HepG2 (cell line): ENCODE data around the gene SNX9. TPM values are rescaled to one million over a fixed set of nuclear protein-coding genes. Genes with fewer than 3 reads are reported as not detected.

Experiments
- AGO1 ChIP-seq: fragments of 200-400 bp; formaldehyde crosslinking; IDR thresholded peaks from 2 replicates; pipeline ENCODE4 v1.6.1; 2017; ENCODE audit warnings: mild to moderate bottlenecking, low read depth, low read length, moderate library complexity; ENCODE audit not compliant: poor library complexity, severe bottlenecking
- BORCS8-MEF2B ChIP-seq: sonication (generic); formaldehyde crosslinking; IDR thresholded peaks from 2 replicates; pipeline ENCODE4 v1.8.0; 2022; ENCODE audit warnings: mild to moderate bottlenecking, missing genetic modification reagents
- CCDC6 ChIP-seq: sonication (generic); formaldehyde crosslinking; IDR thresholded peaks from 2 replicates; pipeline ENCODE4 v1.8.1; 2022; ENCODE audit warnings: mild to moderate bottlenecking, missing genetic modification reagents, moderate library complexity
- CEBPG ChIP-seq: IDR thresholded peaks from 2 replicates; pipeline ENCODE4 v1.6.1; 2016
- DNMT3B ChIP-seq: conservative IDR thresholded peaks from 2 replicates; pipeline ENCODE4 v1.6.1; 2016; ENCODE audit warnings: missing biosample characterization, control low read depth
- ELF1 ChIP-seq: sonication (generic); formaldehyde crosslinking; IDR thresholded peaks from 2 replicates; pipeline ENCODE4 v1.4.0; 2020; ENCODE audit warnings: missing genetic modification reagents
- FOSL2 ChIP-seq: sonication (generic); formaldehyde crosslinking; IDR thresholded peaks from 2 replicates; pipeline ENCODE4 v1.4.0; 2020; ENCODE audit warnings: missing genetic modification reagents
- HCFC1 ChIP-seq: fragments of 150-350 bp; IDR thresholded peaks from 2 replicates; pipeline ENCODE4 v1.6.1; 2014; ENCODE audit warnings: low read depth, low read length
- KDM1A ChIP-seq: IDR thresholded peaks from 2 replicates; pipeline ENCODE4 v1.6.1; 2016; ENCODE audit warnings: missing compliant biosample characterization
- KLF16 ChIP-seq, 2 experiments: sonication (generic) in 1 of 2; formaldehyde crosslinking in 1 of 2; IDR thresholded peaks; 2 replicates each; pipeline versions ENCODE4 v1.6.1 to v1.8.0; 2016 to 2023; ENCODE audit warnings: missing genetic modification reagents in 2 of 2, missing compliant biosample characterization in 1 of 2
- MXI1 ChIP-seq: IDR thresholded peaks from 3 replicates; pipeline ENCODE4 v1.6.1; 2012; ENCODE audit warnings: low read depth, low read length, inconsistent platforms, borderline replicate concordance
- NFKB2 ChIP-seq: sonication (generic); formaldehyde crosslinking; IDR thresholded peaks from 2 replicates; pipeline ENCODE4 v1.4.0; 2020; ENCODE audit warnings: missing genetic modification reagents, borderline replicate concordance
- NFYB ChIP-seq: sonication (generic); formaldehyde crosslinking; IDR thresholded peaks from 2 replicates; pipeline ENCODE4 v1.4.0; 2020; ENCODE audit warnings: missing genetic modification reagents
- PITX1 ChIP-seq: sonication (generic); formaldehyde crosslinking; IDR thresholded peaks from 2 replicates; pipeline ENCODE4 v1.5.1; 2020; ENCODE audit warnings: mild to moderate bottlenecking, missing genetic modification reagents
- PTBP1 ChIP-seq: fragments of 200-400 bp; formaldehyde crosslinking; IDR thresholded peaks from 2 replicates; pipeline ENCODE4 v1.6.1; 2018; ENCODE audit warnings: low read length, low read depth; ENCODE audit not compliant: poor library complexity, severe bottlenecking
- RXRA ChIP-seq: sonication (generic); formaldehyde crosslinking; IDR thresholded peaks from 2 replicates; pipeline ENCODE4 v1.5.1; 2020; ENCODE audit warnings: missing genetic modification reagents
- SRSF4 ChIP-seq: fragments of 200-400 bp; formaldehyde crosslinking; IDR thresholded peaks from one replicate; pipeline ENCODE4 v1.6.1; 2018; ENCODE audit warnings: mild to moderate bottlenecking, low read depth, low read length, moderate library complexity; ENCODE audit not compliant: poor library complexity, severe bottlenecking
- TGIF2 ChIP-seq: IDR thresholded peaks from 2 replicates; pipeline ENCODE4 v1.6.1; 2016; ENCODE audit warnings: control low read depth, missing compliant biosample characterization
- TSC22D2 ChIP-seq: sonication (generic); formaldehyde crosslinking; IDR thresholded peaks from 2 replicates; pipeline ENCODE4 v1.5.1; 2020; ENCODE audit warnings: missing genetic modification reagents, mild to moderate bottlenecking, borderline replicate concordance
- ZFY ChIP-seq: sonication (generic); formaldehyde crosslinking; IDR thresholded peaks from 2 replicates; pipeline ENCODE4 v1.4.0; 2020; ENCODE audit warnings: missing genetic modification reagents
- ZNF24 ChIP-seq: fragments of 450-650 bp; IDR thresholded peaks from 2 replicates; pipeline ENCODE4 v1.6.1; 2017; ENCODE audit warnings: antibody characterized with exemption, mild to moderate bottlenecking
- ZNF441 ChIP-seq: sonication (generic); formaldehyde crosslinking; IDR thresholded peaks from 2 replicates; pipeline ENCODE4 v1.7.0; 2021; ENCODE audit warnings: missing genetic modification reagents, borderline replicate concordance
- ZNF501 ChIP-seq: sonication (generic); formaldehyde crosslinking; IDR thresholded peaks from 2 replicates; pipeline ENCODE4 v1.5.1; 2020; ENCODE audit warnings: mild to moderate bottlenecking, moderate library complexity, missing genetic modification reagents
- ZNF510 ChIP-seq: sonication (generic); formaldehyde crosslinking; IDR thresholded peaks from 2 replicates; pipeline ENCODE4 v1.4.0; 2020; ENCODE audit warnings: low read depth, mild to moderate bottlenecking, missing genetic modification reagents
- ZNF572 ChIP-seq: sonication (generic); formaldehyde crosslinking; IDR thresholded peaks from 2 replicates; pipeline ENCODE4 v1.5.1; 2020; ENCODE audit warnings: mild to moderate bottlenecking, missing genetic modification reagents
- ZNF790 ChIP-seq: sonication (generic); formaldehyde crosslinking; IDR thresholded peaks from 2 replicates; pipeline ENCODE4 v1.8.0; 2022; ENCODE audit warnings: missing genetic modification reagents, mild to moderate bottlenecking, borderline replicate concordance
- polyA plus RNA-seq, 8 experiments: library from polyadenylated mRNA; depleted of rRNA in 3 of 8; stranded (reverse) in 7 of 8; unstranded in 1 of 8; fragments of >200 nt; fragmentation: Illumina TruSeq in 4 of 8; extraction: Trizol in 4 of 8; gene quantifications; 2 replicates each; pipeline versions ENCODE4 v1.2.1 to v1.2.3, GENCODE V29; 2011 to 2016; ENCODE audit warnings: low read depth in 4 of 8, missing spikeins in 1 of 8, mixed read lengths in 1 of 8; ENCODE audit not compliant: insufficient read depth in 1 of 8
- total RNA-seq, 5 experiments: library from RNA; depleted of rRNA; stranded (reverse); fragments of >200 nt; fragmentation: Illumina TruSeq; extraction: Trizol; gene quantifications; 2 replicates each; pipeline ENCODE4 v1.2.3, GENCODE V29; 2016; ENCODE audit warnings: low read depth in 1 of 5
- TF ChIP-seq, protein P1 (sequence below): sonication (generic); formaldehyde crosslinking; IDR thresholded peaks from 2 replicates; pipeline ENCODE4 v1.8.0; 2022; ENCODE audit warnings: missing genetic modification reagents, mild to moderate bottlenecking, borderline replicate concordance
- TF ChIP-seq, protein P2 (sequence below): IDR thresholded peaks from 2 replicates; pipeline ENCODE4 v1.6.1; 2016; ENCODE audit warnings: missing compliant biosample characterization, missing genetic modification reagents, borderline replicate concordance
- TF ChIP-seq, protein P3 (sequence below): sonication (generic); formaldehyde crosslinking; IDR thresholded peaks from 2 replicates; pipeline ENCODE4 v1.8.0; 2022; ENCODE audit warnings: missing genetic modification reagents, mild to moderate bottlenecking, inconsistent platforms, borderline replicate concordance
- TF ChIP-seq, protein P4 (sequence below): sonication (generic); formaldehyde crosslinking; IDR thresholded peaks from 2 replicates; pipeline ENCODE4 v1.4.0; 2020; ENCODE audit warnings: missing genetic modification reagents, borderline replicate concordance

Gene SNX9
- total and polyA plus RNA-seq, 2 of the 13 experiments (the other 11 are each of a cell fraction or from before 2014, with no cell fraction given) = 21.9 to 36.0 TPM

DNA sequence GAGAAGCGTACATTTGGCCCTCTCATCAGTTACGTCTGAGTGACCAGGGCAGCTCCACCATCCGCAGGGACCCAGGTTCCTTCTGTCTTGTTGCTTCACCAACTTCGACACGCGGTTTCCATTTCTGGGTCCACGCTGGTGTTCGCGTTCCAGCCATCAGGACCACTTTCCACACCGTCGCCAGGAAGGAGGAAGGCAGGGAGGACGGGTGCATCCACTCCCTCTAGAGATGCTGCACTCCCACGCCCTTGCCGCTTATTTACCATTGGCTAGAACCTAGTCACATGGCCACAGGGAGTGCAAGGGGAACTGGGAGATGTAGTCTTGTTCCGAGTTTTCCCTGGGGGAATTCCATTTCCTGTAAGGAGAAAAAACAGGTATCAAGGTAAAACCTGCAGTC, 33.2 kb upstream of the SNX9 start (continued):
- TF ChIP-seq, protein P1, sequence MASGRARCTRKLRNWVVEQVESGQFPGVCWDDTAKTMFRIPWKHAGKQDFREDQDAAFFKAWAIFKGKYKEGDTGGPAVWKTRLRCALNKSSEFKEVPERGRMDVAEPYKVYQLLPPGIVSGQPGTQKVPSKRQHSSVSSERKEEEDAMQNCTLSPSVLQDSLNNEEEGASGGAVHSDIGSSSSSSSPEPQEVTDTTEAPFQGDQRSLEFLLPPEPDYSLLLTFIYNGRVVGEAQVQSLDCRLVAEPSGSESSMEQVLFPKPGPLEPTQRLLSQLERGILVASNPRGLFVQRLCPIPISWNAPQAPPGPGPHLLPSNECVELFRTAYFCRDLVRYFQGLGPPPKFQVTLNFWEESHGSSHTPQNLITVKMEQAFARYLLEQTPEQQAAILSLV = no peak
- TF ChIP-seq ZFY (no peak), ZNF24 (no peak), TGIF2 (no peak), ZNF790 (CRISPR knock-in tag) (no peak), ELF1 (peak; percentile 56; the same call in 1 of the 2 replicates), CEBPG (CRISPR knock-in tag) (no peak), KDM1A (CRISPR knock-in tag) (no peak), NFKB2 (no peak), DNMT3B (no peak), BORCS8-MEF2B (no peak), TSC22D2 (CRISPR knock-in tag) (no peak), ZNF441 (CRISPR knock-in tag) (no peak), AGO1 (no peak), ZNF501 (CRISPR knock-in tag) (no peak), PTBP1 (no peak), FOSL2 (no peak), CCDC6 (no peak), RXRA (CRISPR knock-in tag) (no peak), KLF16 (CRISPR knock-in tag; IDR thresholded peaks at IDR 0.05) (no peak), ZNF510 (CRISPR knock-in tag) (no peak), SRSF4 (no peak), ZNF572 (no peak), NFYB (peak; percentile 83), PITX1 (no peak), MXI1 (no peak), HCFC1 (peak; percentile 60; the same call in 1 of the 2 replicates)
- TF ChIP-seq, protein P2, sequence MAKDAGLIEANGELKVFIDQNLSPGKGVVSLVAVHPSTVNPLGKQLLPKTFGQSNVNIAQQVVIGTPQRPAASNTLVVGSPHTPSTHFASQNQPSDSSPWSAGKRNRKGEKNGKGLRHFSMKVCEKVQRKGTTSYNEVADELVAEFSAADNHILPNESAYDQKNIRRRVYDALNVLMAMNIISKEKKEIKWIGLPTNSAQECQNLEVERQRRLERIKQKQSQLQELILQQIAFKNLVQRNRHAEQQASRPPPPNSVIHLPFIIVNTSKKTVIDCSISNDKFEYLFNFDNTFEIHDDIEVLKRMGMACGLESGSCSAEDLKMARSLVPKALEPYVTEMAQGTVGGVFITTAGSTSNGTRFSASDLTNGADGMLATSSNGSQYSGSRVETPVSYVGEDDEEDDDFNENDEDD = no peak
- TF ChIP-seq, protein P3, sequence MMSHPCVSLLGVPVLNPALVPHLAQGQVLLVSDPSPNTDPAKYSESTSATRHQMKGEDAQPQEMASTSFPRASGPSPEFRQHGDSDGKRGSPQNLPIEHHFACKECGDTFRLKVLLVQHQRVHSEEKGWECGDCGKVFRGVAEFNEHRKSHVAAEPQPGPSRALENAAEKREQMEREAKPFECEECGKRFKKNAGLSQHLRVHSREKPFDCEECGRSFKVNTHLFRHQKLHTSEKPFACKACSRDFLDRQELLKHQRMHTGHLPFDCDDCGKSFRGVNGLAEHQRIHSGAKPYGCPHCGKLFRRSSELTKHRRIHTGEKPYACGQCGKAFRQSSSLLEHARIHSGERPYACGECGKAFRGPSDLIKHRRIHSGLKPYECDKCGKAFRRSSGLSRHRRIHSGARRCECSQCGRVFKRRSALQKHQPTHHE (CRISPR knock-in tag) = no peak
- TF ChIP-seq, protein P4, sequence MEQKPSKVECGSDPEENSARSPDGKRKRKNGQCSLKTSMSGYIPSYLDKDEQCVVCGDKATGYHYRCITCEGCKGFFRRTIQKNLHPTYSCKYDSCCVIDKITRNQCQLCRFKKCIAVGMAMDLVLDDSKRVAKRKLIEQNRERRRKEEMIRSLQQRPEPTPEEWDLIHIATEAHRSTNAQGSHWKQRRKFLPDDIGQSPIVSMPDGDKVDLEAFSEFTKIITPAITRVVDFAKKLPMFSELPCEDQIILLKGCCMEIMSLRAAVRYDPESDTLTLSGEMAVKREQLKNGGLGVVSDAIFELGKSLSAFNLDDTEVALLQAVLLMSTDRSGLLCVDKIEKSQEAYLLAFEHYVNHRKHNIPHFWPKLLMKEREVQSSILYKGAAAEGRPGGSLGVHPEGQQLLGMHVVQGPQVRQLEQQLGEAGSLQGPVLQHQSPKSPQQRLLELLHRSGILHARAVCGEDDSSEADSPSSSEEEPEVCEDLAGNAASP (CRISPR knock-in tag) = no peak
